Astrocyte (in vitro differentiated cells and primary cell): ENCODE results near the gene C21orf91.

ENCODE experiments used
- CTCF ChIP-seq: IDR thresholded peaks from 2 replicates; pipeline ENCODE4 v1.5.1; 2011; ENCODE audit warnings: low read depth, mild to moderate bottlenecking, inconsistent platforms, low read length, moderate library complexity; ENCODE audit not compliant: insufficient read depth
- EZH2 ChIP-seq: IDR thresholded peaks from 2 replicates; pipeline ENCODE4 v1.6.1; 2012; ENCODE audit warnings: mild to moderate bottlenecking, low read length, inconsistent platforms; ENCODE audit not compliant: insufficient read depth

DNA sequence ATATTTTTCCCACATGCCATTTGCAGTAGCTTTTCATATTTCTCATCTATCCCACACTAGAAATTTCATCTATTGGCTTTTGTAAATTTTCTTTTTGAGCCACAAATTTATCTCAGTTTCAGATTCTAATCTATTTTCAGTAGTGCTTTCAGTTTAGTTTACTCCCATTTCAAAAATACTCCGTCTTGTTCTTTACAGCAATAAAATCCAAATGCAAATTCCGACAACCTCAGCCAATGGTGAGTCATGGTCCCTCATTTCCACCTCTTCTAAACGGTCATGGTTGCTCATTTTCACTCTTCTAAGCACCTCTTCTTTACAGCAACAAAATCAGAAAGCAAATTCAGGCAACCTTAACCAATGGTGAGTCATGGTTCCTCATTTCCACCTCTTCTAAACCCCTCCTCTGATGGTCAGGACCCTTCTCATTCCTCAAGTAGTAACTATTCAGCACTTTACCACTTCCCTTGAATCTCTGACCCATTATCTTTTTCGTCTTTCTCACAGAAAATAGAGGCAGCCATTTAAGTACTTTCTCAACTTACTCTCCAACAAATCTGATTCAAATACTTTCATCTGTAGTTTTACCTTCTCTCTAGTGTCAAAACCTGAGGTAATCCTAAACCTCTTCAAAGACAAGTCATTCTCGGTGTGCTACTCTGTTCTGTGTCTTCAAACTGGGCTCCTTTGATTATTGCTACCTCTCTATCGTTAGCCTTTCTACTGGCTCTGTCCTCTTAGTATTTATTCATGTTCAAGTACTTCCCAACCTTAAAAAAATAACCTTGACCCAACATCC lies 34.4 kb downstream of the C21orf91 start:
- no peak for TF ChIP-seq CTCF
- TF ChIP-seq EZH2, result no peak
